Endothelial cell of umbilical vein (primary cell): ENCODE data around the gene RAD51B.

Experiments
- CTCF ChIP-seq, 2 donors: IDR thresholded peaks; 1 replicate in 1 of 2; 2 replicates in 1 of 2; pipeline ENCODE4 v1.5.1; 2011; ENCODE audit warnings: low read length in 2 of 2, mild to moderate bottlenecking in 2 of 2, moderate library complexity in 2 of 2, control low read depth in 1 of 2, inconsistent platforms in 1 of 2, low read depth in 1 of 2; ENCODE audit not compliant: insufficient read depth in 1 of 2; ENCODE audit errors: extremely low read depth in 1 of 2
- EZH2 ChIP-seq: IDR thresholded peaks from 2 replicates; pipeline ENCODE4 v1.6.1; 2012; ENCODE audit warnings: borderline replicate concordance, low read depth, mild to moderate bottlenecking, moderate library complexity, low read length, inconsistent platforms; ENCODE audit not compliant: severe bottlenecking
- GATA2 ChIP-seq: IDR thresholded peaks from 2 replicates; pipeline ENCODE4 v1.7.0; 2011; ENCODE audit warnings: low read depth, mild to moderate bottlenecking, moderate library complexity, mixed read lengths, low read length; ENCODE audit not compliant: insufficient read length, insufficient read depth
- POLR2AphosphoS5 ChIP-seq: IDR thresholded peaks from 2 replicates; pipeline ENCODE4 v1.6.1; 2012; ENCODE audit warnings: low read depth, mild to moderate bottlenecking, control low read depth, low read length, moderate library complexity; ENCODE audit not compliant: insufficient read depth

GRCh38 chr14:68420350-68420749 lies 600.8 kb downstream of the RAD51B start:
- TF ChIP-seq POLR2AphosphoS5 (no peak), CTCF (IDR thresholded peaks at IDR 0.05; ENCODE audit: extremely low read depth in 1 of 2, insufficient read depth in 1 of 2, low read depth in 1 of 2, low read length in 2 of 2) (no peak), GATA2 (no peak), EZH2 (no peak)
